Measurements from ENCODE around the gene SUGCT.

The SUGCT gene

GRCh38 chr7:40324914-40325313 is 190.1 kb downstream of the SUGCT start:
- no peak for TF ChIP-seq CTCF (IDR thresholded peaks at IDR 0.05; ENCODE audit: low read depth, low read length)
- Histone ChIP-seq H3K4me3 (ENCODE audit: low read depth, low read length) (no peak overlapping the region), H3K27me3 (ENCODE audit: insufficient read depth, low read depth, severe bottlenecking) (no peaks in the 10 kb centered on the region), H3K36me3 (no peaks in the 10 kb centered on the region), H3K9me3 (ENCODE audit: severe bottlenecking) (no peaks in the 10 kb centered on the region), H3K27ac (no peak overlapping the region)
- no peak for DNase-seq

GRCh38 chr7:40327113-40327512 is 192.3 kb downstream of the SUGCT start:
- TF ChIP-seq CTCF (IDR thresholded peaks at IDR 0.05; ENCODE audit: low read depth, low read length) = no peak
- no peaks in the 10 kb centered on the region for H3K36me3 ChIP-seq

GRCh38 chr7:40327873-40328272 is 193.1 kb downstream of the SUGCT start:
- no peak for DNase-seq
- no peaks in the 10 kb centered on the region for H3K27me3 ChIP-seq (ENCODE audit: insufficient read depth, low read depth, severe bottlenecking)
- no peak overlapping the region for H3K4me3 ChIP-seq (ENCODE audit: low read depth, low read length)
- no peaks in the 10 kb centered on the region for H3K36me3 ChIP-seq
- H3K9me3 ChIP-seq (ENCODE audit: severe bottlenecking) = no peaks in the 10 kb centered on the region
- H3K27ac ChIP-seq = no peak overlapping the region
- TF ChIP-seq CTCF (IDR thresholded peaks at IDR 0.05; ENCODE audit: low read depth, low read length) = no peak

More at GRCh38 chr7:40327113-40327512, 192.3 kb downstream of the SUGCT start:
- no peak for DNase-seq
- no peak overlapping the region for H3K27ac ChIP-seq
- H3K9me3 ChIP-seq (ENCODE audit: severe bottlenecking) = no peaks in the 10 kb centered on the region
- H3K27me3 ChIP-seq (ENCODE audit: insufficient read depth, low read depth, severe bottlenecking) = no peaks in the 10 kb centered on the region
- H3K4me3 ChIP-seq (ENCODE audit: low read depth, low read length) = no peak overlapping the region

GRCh38 chr7:40329601-40330153 is 194.9 kb downstream of the SUGCT start:
- TF ChIP-seq CTCF (IDR thresholded peaks at IDR 0.05; ENCODE audit: low read depth, low read length) = peak; percentile 47; the same call in 1 of the 2 replicates
- Histone ChIP-seq H3K36me3 (no peaks in the 10 kb centered on the region), H3K9me3 (ENCODE audit: severe bottlenecking) (no peaks in the 10 kb centered on the region), H3K27ac (no peak overlapping the region), H3K4me3 (ENCODE audit: low read depth, low read length) (no peak overlapping the region), H3K27me3 (ENCODE audit: insufficient read depth, low read depth, severe bottlenecking) (no peaks in the 10 kb centered on the region)
- no peak for DNase-seq

- H3K27me3 ChIP-seq (ENCODE audit: insufficient read depth, low read depth, severe bottlenecking) = no peaks in the 10 kb centered on the region
- no peak overlapping the region for H3K4me3 ChIP-seq (ENCODE audit: low read depth, low read length)
- DNase-seq = no peak
- H3K9me3 ChIP-seq (ENCODE audit: severe bottlenecking) = no peaks in the 10 kb centered on the region
- no peak for TF ChIP-seq CTCF (IDR thresholded peaks at IDR 0.05; ENCODE audit: low read depth, low read length)
- H3K36me3 ChIP-seq = no peaks in the 10 kb centered on the region
- H3K27ac ChIP-seq = no peak overlapping the region
These were observed 195.6 kb downstream of the SUGCT start for GRCh38 chr7:40330408-40330807.

- DNase-seq = no peak
- H3K4me3 ChIP-seq (ENCODE audit: low read depth, low read length) = no peak overlapping the region
- TF ChIP-seq CTCF (IDR thresholded peaks at IDR 0.05; ENCODE audit: low read depth, low read length) = no peak
- H3K36me3 ChIP-seq = no peaks in the 10 kb centered on the region
- no peaks in the 10 kb centered on the region for H3K9me3 ChIP-seq (ENCODE audit: severe bottlenecking)
- H3K27ac ChIP-seq = no peak overlapping the region
- H3K27me3 ChIP-seq (ENCODE audit: insufficient read depth, low read depth, severe bottlenecking) = no peaks in the 10 kb centered on the region
These were observed 197.1 kb downstream of the SUGCT start for GRCh38 chr7:40331915-40332314.

Measured in WERI-Rb-1 (cell line).